MM.1S (cell line): ENCODE data around the gene NPTX1.

Experiments used
- DNase-seq: peaks from one replicate; pipeline ENCODE4 v3.0.0-alpha.2; 2015
- H2AFZ ChIP-seq: fragments of 300-600 bp; sonication (generic); 2 replicates; pipeline ENCODE4 v1.6.0; 2016; ENCODE audit warnings: antibody characterized with exemption, low read length
- H3F3A ChIP-seq: fragments of 300-600 bp; sonication (generic); 2 replicates; pipeline ENCODE4 v1.6.1; 2016; ENCODE audit warnings: mild to moderate bottlenecking, antibody characterized with exemption, low read length, moderate library complexity, mixed read lengths; ENCODE audit not compliant: insufficient read depth
- H3K27ac ChIP-seq: fragments of 300-600 bp; sonication (generic); 2 replicates; pipeline ENCODE4 v1.5.1; 2016; ENCODE audit warnings: mild to moderate bottlenecking, low read length
- H3K27me3 ChIP-seq: fragments of 300-600 bp; sonication (generic); replicated peaks from 2 replicates; pipeline ENCODE4 v1.6.0; 2016; ENCODE audit warnings: low read length; ENCODE audit not compliant: insufficient read depth
- H3K36me3 ChIP-seq: fragments of 300-600 bp; sonication (generic); replicated peaks from 2 replicates; pipeline ENCODE4 v1.6.1; 2016; ENCODE audit warnings: mild to moderate bottlenecking, low read length, mixed read lengths; ENCODE audit not compliant: insufficient read depth
- H3K4me1 ChIP-seq: fragments of 300-600 bp; sonication (generic); 2 replicates; pipeline ENCODE4 v1.6.1; 2016; ENCODE audit warnings: low read length, mixed read lengths
- H3K4me2 ChIP-seq: fragments of 300-600 bp; sonication (generic); 2 replicates; pipeline ENCODE4 v1.6.0; 2016; ENCODE audit warnings: low read depth, low read length
- H3K4me3 ChIP-seq: fragments of 300-600 bp; sonication (generic); 2 replicates; pipeline ENCODE4 v1.5.1; 2016; ENCODE audit warnings: low read length, mixed read lengths
- H3K79me2 ChIP-seq: fragments of 300-600 bp; sonication (generic); 2 replicates; pipeline ENCODE4 v1.6.1; 2016; ENCODE audit warnings: mixed run types, low read length, mixed read lengths
- H3K9ac ChIP-seq: fragments of 300-600 bp; sonication (generic); 2 replicates; pipeline ENCODE4 v1.6.1; 2016; ENCODE audit warnings: low read length, mixed read lengths
- H3K9me2 ChIP-seq: fragments of 300-600 bp; sonication (generic); replicated peaks from 2 replicates; pipeline ENCODE4 v1.6.1; 2016; ENCODE audit warnings: mild to moderate bottlenecking, low read length, mixed read lengths; ENCODE audit not compliant: insufficient read depth
- H3K9me3 ChIP-seq: fragments of 300-600 bp; sonication (generic); replicated peaks from 2 replicates; pipeline ENCODE4 v1.6.1; 2016; ENCODE audit warnings: mild to moderate bottlenecking, low read length, mixed read lengths; ENCODE audit not compliant: insufficient read depth
- H4K20me1 ChIP-seq: fragments of 300-600 bp; sonication (generic); 2 replicates; pipeline ENCODE4 v1.6.1; 2016; ENCODE audit warnings: mild to moderate bottlenecking, low read length, moderate library complexity, mixed read lengths; ENCODE audit not compliant: insufficient read depth
- CTCF ChIP-seq: fragments of 300-600 bp; sonication (generic); IDR thresholded peaks from 2 replicates; pipeline ENCODE4 v1.5.1; 2016; ENCODE audit warnings: antibody characterized with exemption, low read length, mixed read lengths
- EZH2 ChIP-seq: fragments of 300-600 bp; sonication (generic); optimal IDR thresholded peaks from 2 replicates; pipeline ENCODE3; 2017; ENCODE audit warnings: low read depth, mild to moderate bottlenecking, antibody characterized with exemption, low read length, mixed read lengths
- EZH2phosphoT487 ChIP-seq: fragments of 300-600 bp; sonication (generic); IDR thresholded peaks from 2 replicates; pipeline ENCODE4 v1.6.1; 2018; ENCODE audit warnings: antibody characterized with exemption, low read length

Gene NPTX1

GRCh38 chr17:80425835-80426426, 50.5 kb downstream of the NPTX1 start:
- Histone ChIP-seq H3K9me2 (no peaks in the 10 kb centered on the region), H3K4me1 (no peaks in the 10 kb centered on the region), H3K27me3 (peaks cover 57% of the 10 kb centered on the region), H2AFZ (no peak overlapping the region), H3K4me3 (no peak overlapping the region), H3K9me3 (no peaks in the 10 kb centered on the region), H3K4me2 (no peak overlapping the region), H3K36me3 (no peaks in the 10 kb centered on the region), H3K79me2 (no peaks in the 10 kb centered on the region), H3K9ac (no peak overlapping the region), H3K27ac (no peak overlapping the region), H4K20me1 (no peaks in the 10 kb centered on the region), H3F3A (no peaks in the 10 kb centered on the region)
- TF ChIP-seq EZH2 (no peak), EZH2phosphoT487 (no peak), CTCF (no peak)
- DNase-seq: no peak

GRCh38 chr17:80424878-80425765, 51.3 kb downstream of the NPTX1 start:
- Histone ChIP-seq H2AFZ (no peak overlapping the region), H3K4me2 (no peak overlapping the region), H3K79me2 (no peaks in the 10 kb centered on the region), H3K9me3 (no peaks in the 10 kb centered on the region), H3K27me3 (peaks cover 49% of the 10 kb centered on the region), H3K27ac (no peak overlapping the region), H4K20me1 (no peaks in the 10 kb centered on the region), H3K9ac (no peak overlapping the region), H3K36me3 (no peaks in the 10 kb centered on the region), H3K4me1 (no peaks in the 10 kb centered on the region), H3K4me3 (no peak overlapping the region), H3F3A (no peaks in the 10 kb centered on the region), H3K9me2 (no peaks in the 10 kb centered on the region)
- no peak for DNase-seq
- TF ChIP-seq CTCF: no peak
- TF ChIP-seq EZH2: no peak
- no peak for TF ChIP-seq EZH2phosphoT487

- no peak overlapping the region for H3K4me2 ChIP-seq
- no peaks in the 10 kb centered on the region for H3K9me2 ChIP-seq
- no peak overlapping the region for H3K9ac ChIP-seq
- no peaks in the 10 kb centered on the region for H3K9me3 ChIP-seq
- no peaks in the 10 kb centered on the region for H3F3A ChIP-seq
- H3K27me3 ChIP-seq: peaks cover 41% of the 10 kb centered on the region
- H4K20me1 ChIP-seq: no peaks in the 10 kb centered on the region
- TF ChIP-seq EZH2phosphoT487 (no peak), EZH2 (no peak), CTCF (no peak)
- H3K4me1 ChIP-seq: no peaks in the 10 kb centered on the region
- no peak overlapping the region for H3K27ac ChIP-seq
- no peak overlapping the region for H2AFZ ChIP-seq
- H3K4me3 ChIP-seq: no peak overlapping the region
- no peaks in the 10 kb centered on the region for H3K79me2 ChIP-seq
- H3K36me3 ChIP-seq: no peaks in the 10 kb centered on the region
- DNase-seq: peak; percentile 20
Observed at GRCh38 chr17:80424261-80424660, 52.1 kb downstream of the NPTX1 start.
